Breast epithelium (tissue), 3 donors: Measurements from ENCODE around the gene MARS1. TPM values are rescaled to one million over a fixed set of nuclear protein-coding genes. Genes with fewer than 3 reads are reported as not detected.

Experiments used
- total RNA-seq, 3 donors: library from RNA; depleted of rRNA; stranded (reverse); fragments of >200 nt; gene quantifications; one replicate each; pipeline ENCODE4 v1.1.0, GENCODE V29; 2016

The MARS1 gene
- total RNA-seq, 3 donors from 2014 or later = 39.2 to 65.9 (median 60.2) TPM

Other genes starting within 250 kb of the MARS1 start
- gene STAC3, start 236.9 kb upstream of the MARS1 start, total RNA-seq = 1 to 10 TPM in 2 of 3 donors, under 1 TPM in 1; 0.98 to 3.2 (median 1.6) TPM
- 10 to 100 TPM; 31.6 to 43.0 (median 35.7) TPM for gene R3HDM2, start 57.0 kb upstream of the MARS1 start, total RNA-seq
- gene INHBC, start 53.3 kb upstream of the MARS1 start, total RNA-seq = not detected
- not detected for gene INHBE, start 32.8 kb upstream of the MARS1 start, total RNA-seq
- 1 to 10 TPM in 2 of 3 donors, under 1 TPM in 1; 0.66 to 2.1 (median 1.2) TPM for gene GLI1, start 28.3 kb upstream of the MARS1 start, total RNA-seq
- gene ARHGAP9, start 8.2 kb upstream of the MARS1 start, total RNA-seq = 10 to 100 TPM; 10.8 to 16.6 (median 11.1) TPM
- gene DDIT3, start 32.4 kb downstream of the MARS1 start, total RNA-seq = 10 to 100 TPM; 39.0 to 58.4 (median 51.2) TPM
- gene MBD6, start 34.8 kb downstream of the MARS1 start, total RNA-seq = 10 to 100 TPM; 12.6 to 26.1 (median 19.7) TPM
- gene DCTN2, start 59.1 kb downstream of the MARS1 start, total RNA-seq = 100 to 1,000 TPM; 108 to 138 (median 131) TPM
- gene KIF5A, start 62.0 kb downstream of the MARS1 start, total RNA-seq = 1 to 10 TPM in 1 of 3 donors, under 1 TPM in 1, not detected in 1; 0.98 to 1.2 TPM
- gene PIP4K2C, start 103.1 kb downstream of the MARS1 start, total RNA-seq = 10 to 100 TPM; 13.8 to 26.9 (median 24.6) TPM
- 10 to 100 TPM in 2 of 3 donors, 1 to 10 TPM in 1; 3.0 to 35.1 (median 25.9) TPM for gene DTX3, start 116.8 kb downstream of the MARS1 start, total RNA-seq
- gene ARHGEF25, start 123.4 kb downstream of the MARS1 start, total RNA-seq = 10 to 100 TPM in 2 of 3 donors, 1 to 10 TPM in 1; 8.3 to 28.2 (median 19.2) TPM
- gene B4GALNT1, start 145.1 kb downstream of the MARS1 start, total RNA-seq = 1 to 10 TPM; 1.1 to 2.6 (median 1.2) TPM
- 100 to 1,000 TPM; 184 to 431 (median 213) TPM for gene OS9, start 206.1 kb downstream of the MARS1 start, total RNA-seq